ENCODE data around the gene ZNF425. TPM values are rescaled to one million over a fixed set of nuclear protein-coding genes. Genes with fewer than 3 reads are reported as not detected.

ZNF425 gene
- total and polyA plus RNA-seq, 9 of the 15 experiments (the other 6 are each of a cell fraction or from before 2014, with no cell fraction given) = 0.03 to 0.89 (median 0.54) TPM

- no peak for TF ChIP-seq ZBTB49 (CRISPR knock-in tag; IDR thresholded peaks at IDR 0.05; ENCODE audit: borderline replicate concordance)
- no peak for TF ChIP-seq TCF15 (CRISPR knock-in tag; IDR thresholded peaks at IDR 0.05)
- TF ChIP-seq CREB1 (IDR thresholded peaks at IDR 0.05) = no peak
- TF ChIP-seq CREB1 (CRISPR knock-in tag; IDR thresholded peaks at IDR 0.05) = no peak
- TF ChIP-seq ZBTB11 (CRISPR knock-in tag; IDR thresholded peaks at IDR 0.05) = no peak
- TF ChIP-seq ARNT (IDR thresholded peaks at IDR 0.05) = no peak
- TF ChIP-seq CHD1 (IDR thresholded peaks at IDR 0.05; ENCODE audit: low read length) = no peak
- TF ChIP-seq SMARCC2 (IDR thresholded peaks at IDR 0.05; ENCODE audit: low read depth) = no peak
- TF ChIP-seq CLOCK (CRISPR knock-in tag; IDR thresholded peaks at IDR 0.05; ENCODE audit: borderline replicate concordance) = no peak
- TF ChIP-seq GATAD2B (IDR thresholded peaks at IDR 0.05; ENCODE audit: borderline replicate concordance) = no peak
- no peak for TF ChIP-seq ZNF609 (CRISPR knock-in tag; IDR thresholded peaks at IDR 0.05; ENCODE audit: borderline replicate concordance)
- TF ChIP-seq KDM1A (IDR thresholded peaks at IDR 0.05) = peak; percentile 27 to 69; a peak in 3 of 4 replicates
These were observed 15.8 kb upstream of the ZNF425 start (continued) for GRCh38 chr7:149141893-149142292.

Measured in K562 (cell line).